HepG2 (cell line): Measurements from ENCODE around the gene PLEKHG5. TPM values are rescaled to one million over a fixed set of nuclear protein-coding genes. Genes with fewer than 3 reads are reported as not detected.

Experiments
- HES4 ChIP-seq: sonication (generic); formaldehyde crosslinking; IDR thresholded peaks from 2 replicates; pipeline ENCODE4 v1.9.0; 2021; ENCODE audit warnings: mild to moderate bottlenecking, missing genetic modification reagents, borderline replicate concordance
- HNRNPH1 ChIP-seq: fragments of 200-400 bp; formaldehyde crosslinking; optimal IDR thresholded peaks from 2 replicates; pipeline ENCODE3; 2017; ENCODE audit warnings: mild to moderate bottlenecking, low read depth, low read length
- KDM5B ChIP-seq: sonication (generic); formaldehyde crosslinking; IDR thresholded peaks from 2 replicates; pipeline ENCODE4 v1.4.0; 2020; ENCODE audit warnings: missing genetic modification reagents, mild to moderate bottlenecking, borderline replicate concordance
- KLF13 ChIP-seq: sonication (generic); formaldehyde crosslinking; IDR thresholded peaks from 2 replicates; pipeline ENCODE4 v1.4.0; 2020; ENCODE audit warnings: mild to moderate bottlenecking, missing genetic modification reagents
- PCBP2 ChIP-seq: fragments of 200-400 bp; formaldehyde crosslinking; optimal IDR thresholded peaks from 2 replicates; pipeline ENCODE3; 2018; ENCODE audit warnings: low read length, low read depth; ENCODE audit not compliant: poor library complexity, severe bottlenecking
- RELA ChIP-seq: sonication (generic); formaldehyde crosslinking; IDR thresholded peaks from 2 replicates; pipeline ENCODE4 v1.4.0; 2020; ENCODE audit warnings: missing genetic modification reagents
- TEAD3 ChIP-seq: optimal IDR thresholded peaks from 2 replicates; pipeline ENCODE3; 2016; ENCODE audit warnings: borderline replicate concordance
- ZNF12 ChIP-seq: sonication (generic); formaldehyde crosslinking; IDR thresholded peaks from 2 replicates; pipeline ENCODE4 v1.5.0; 2020; ENCODE audit warnings: missing genetic modification reagents
- ZNF530 ChIP-seq: sonication (generic); formaldehyde crosslinking; IDR thresholded peaks from 2 replicates; pipeline ENCODE4 v1.5.0; 2020; ENCODE audit warnings: low read depth, mild to moderate bottlenecking, missing genetic modification reagents
- ZNF746 ChIP-seq: sonication (generic); formaldehyde crosslinking; IDR thresholded peaks from 2 replicates; pipeline ENCODE4 v1.8.0; 2022; ENCODE audit warnings: mild to moderate bottlenecking, missing genetic modification reagents
- polyA plus RNA-seq, 8 experiments: library from polyadenylated mRNA; depleted of rRNA in 3 of 8; stranded (reverse) in 7 of 8; unstranded in 1 of 8; fragments of >200 nt; fragmentation: Illumina TruSeq in 4 of 8; extraction: Trizol in 4 of 8; gene quantifications; 2 replicates each; pipeline versions ENCODE4 v1.2.1 to v1.2.3, GENCODE V29; 2011 to 2016; ENCODE audit warnings: low read depth in 4 of 8, missing spikeins in 1 of 8, mixed read lengths in 1 of 8; ENCODE audit not compliant: insufficient read depth in 1 of 8
- total RNA-seq, 5 experiments: library from RNA; depleted of rRNA; stranded (reverse); fragments of >200 nt; fragmentation: Illumina TruSeq; extraction: Trizol; gene quantifications; 2 replicates each; pipeline ENCODE4 v1.2.3, GENCODE V29; 2016; ENCODE audit warnings: low read depth in 1 of 5
- TF ChIP-seq, protein P1 (sequence below): sonication (generic); formaldehyde crosslinking; IDR thresholded peaks from 2 replicates; pipeline ENCODE4 v1.4.0; 2020; ENCODE audit warnings: mild to moderate bottlenecking, missing genetic modification reagents
- TF ChIP-seq, protein P2 (sequence below): sonication (generic); formaldehyde crosslinking; IDR thresholded peaks from 2 replicates; pipeline ENCODE4 v1.9.0; 2022; ENCODE audit warnings: missing genetic modification reagents, mild to moderate bottlenecking, borderline replicate concordance
- TF ChIP-seq, protein P3 (sequence below): sonication (generic); formaldehyde crosslinking; IDR thresholded peaks from 2 replicates; pipeline ENCODE4 v1.5.1; 2020; ENCODE audit warnings: missing genetic modification reagents, mild to moderate bottlenecking, borderline replicate concordance
- TF ChIP-seq, protein P4 (sequence below): sonication (generic); formaldehyde crosslinking; IDR thresholded peaks from 2 replicates; pipeline ENCODE4 v1.4.0; 2020; ENCODE audit warnings: mild to moderate bottlenecking, missing genetic modification reagents, borderline replicate concordance

Gene PLEKHG5
- total and polyA plus RNA-seq, 2 of the 13 experiments (the other 11 are each of a cell fraction or from before 2014, with no cell fraction given), result 1.9 to 3.5 TPM

DNA sequence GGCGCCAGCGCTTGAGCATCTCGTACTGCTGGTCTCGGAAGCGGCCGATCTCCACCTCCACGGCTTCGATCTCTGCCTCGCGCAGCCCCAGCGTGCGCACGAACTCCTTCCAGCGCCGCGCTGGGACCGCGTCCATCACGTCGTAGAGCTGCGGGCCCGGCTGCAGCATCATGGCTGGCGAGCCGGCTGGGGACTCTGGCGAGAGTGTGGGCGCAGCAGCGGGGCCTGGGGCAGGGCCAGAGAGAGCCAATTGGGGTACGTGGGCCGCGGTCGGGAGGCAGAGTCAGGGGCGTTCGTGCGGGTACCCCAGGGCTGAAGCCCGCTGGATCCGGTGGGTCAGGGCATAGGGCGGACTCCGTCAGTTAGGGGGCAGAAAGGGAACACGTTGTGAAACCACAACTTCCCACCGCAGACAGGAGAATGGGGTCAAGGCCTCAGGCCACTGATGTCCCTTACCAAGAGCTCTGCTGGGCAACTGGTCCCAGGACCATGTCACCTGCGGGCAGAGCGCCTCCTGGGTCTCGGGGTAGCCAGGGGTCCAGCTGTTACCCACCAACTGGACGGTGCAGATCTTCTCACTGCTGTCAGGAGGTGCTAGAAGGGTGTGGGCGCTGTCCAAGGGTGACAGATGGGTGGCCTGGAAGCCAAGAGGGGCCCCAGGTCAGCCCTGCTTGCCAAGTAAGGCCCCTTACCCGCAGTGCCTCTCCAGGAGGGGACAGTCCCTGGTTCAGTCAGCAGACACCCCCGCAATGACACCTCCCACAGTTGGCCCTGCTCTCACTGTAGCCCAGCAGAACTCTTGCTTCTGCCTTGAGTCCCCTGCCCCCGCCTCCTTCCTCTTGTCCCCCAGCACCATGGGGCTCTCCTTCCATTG lies 29.7 kb downstream of the PLEKHG5 start (continued):
- TF ChIP-seq, protein P1, sequence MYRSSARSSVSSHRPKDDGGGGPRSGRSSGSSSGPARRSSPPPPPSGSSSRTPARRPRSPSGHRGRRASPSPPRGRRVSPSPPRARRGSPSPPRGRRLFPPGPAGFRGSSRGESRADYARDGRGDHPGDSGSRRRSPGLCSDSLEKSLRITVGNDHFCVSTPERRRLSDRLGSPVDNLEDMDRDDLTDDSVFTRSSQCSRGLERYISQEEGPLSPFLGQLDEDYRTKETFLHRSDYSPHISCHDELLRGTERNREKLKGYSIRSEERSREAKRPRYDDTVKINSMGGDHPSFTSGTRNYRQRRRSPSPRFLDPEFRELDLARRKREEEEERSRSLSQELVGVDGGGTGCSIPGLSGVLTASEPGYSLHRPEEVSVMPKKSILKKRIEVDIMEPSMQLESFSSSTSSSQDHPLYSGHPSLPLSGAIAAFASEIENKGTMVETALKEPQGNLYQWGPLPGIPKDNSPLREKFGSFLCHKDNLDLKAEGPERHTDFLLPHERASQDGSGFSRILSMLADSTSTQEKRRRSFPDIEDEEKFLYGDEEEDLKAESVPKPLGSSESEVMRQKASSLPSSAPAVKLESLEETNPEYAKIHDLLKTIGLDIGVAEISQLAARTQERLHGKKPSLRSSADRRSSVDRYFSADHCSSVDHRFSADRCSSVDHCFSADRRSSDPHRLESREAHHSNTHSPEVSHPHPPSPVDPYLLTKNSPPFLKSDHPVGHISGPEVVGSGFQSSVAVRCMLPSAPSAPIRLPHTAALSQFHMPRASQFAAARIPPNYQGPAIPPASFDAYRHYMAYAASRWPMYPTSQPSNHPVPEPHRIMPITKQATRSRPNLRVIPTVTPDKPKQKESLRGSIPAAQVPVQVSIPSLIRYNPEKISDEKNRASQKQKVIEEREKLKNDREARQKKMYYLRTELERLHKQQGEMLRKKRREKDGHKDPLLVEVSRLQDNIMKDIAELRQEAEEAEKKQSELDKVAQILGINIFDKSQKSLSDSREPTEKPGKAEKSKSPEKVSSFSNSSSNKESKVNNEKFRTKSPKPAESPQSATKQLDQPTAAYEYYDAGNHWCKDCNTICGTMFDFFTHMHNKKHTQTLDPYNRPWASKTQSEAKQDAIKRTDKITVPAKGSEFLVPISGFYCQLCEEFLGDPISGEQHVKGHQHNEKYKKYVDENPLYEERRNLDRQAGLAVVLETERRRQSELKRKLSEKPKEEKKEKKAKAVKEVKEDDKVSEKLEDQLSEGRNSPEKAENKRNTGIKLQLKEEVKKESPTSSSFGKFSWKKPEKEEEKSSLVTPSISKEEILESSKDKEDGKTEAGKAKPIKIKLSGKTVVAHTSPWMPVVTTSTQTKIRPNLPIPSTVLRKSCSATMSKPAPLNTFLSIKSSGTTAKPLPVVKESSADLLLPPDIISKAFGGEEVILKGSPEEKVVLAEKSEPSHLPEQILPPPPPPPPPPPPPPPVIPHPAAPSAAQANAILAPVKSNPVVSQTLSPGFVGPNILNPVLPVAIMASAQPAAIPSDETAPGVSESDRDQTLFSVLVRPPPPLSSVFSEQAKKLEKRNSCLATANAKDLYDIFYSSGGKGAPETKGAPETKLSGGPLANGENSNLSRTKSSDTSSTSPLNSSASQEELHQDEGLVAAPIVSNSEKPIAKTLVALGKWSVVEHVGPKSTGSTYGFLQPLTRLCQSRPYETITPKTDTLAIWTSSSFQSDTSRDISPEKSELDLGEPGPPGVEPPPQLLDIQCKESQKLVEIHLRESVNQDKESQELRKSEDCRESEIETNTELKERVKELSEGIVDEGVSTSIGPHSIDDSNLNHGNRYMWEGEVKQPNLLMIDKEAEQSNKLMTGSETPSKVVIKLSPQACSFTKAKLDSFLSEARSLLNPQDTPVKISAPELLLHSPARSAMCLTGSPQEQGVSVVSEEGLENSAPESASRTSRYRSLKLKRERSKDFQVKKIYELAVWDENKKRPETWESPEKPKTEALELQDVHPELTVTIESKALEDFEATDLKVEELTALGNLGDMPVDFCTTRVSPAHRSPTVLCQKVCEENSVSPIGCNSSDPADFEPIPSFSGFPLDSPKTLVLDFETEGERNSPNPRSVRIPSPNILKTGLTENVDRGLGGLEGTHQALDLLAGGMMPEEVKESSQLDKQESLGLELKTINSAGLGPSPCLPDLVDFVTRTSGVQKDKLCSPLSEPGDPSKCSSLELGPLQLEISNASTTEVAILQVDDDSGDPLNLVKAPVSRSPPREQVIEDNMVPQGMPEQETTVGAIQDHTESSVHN (CRISPR knock-in tag), result no peak
- no peak for TF ChIP-seq TEAD3
- TF ChIP-seq, protein P2, sequence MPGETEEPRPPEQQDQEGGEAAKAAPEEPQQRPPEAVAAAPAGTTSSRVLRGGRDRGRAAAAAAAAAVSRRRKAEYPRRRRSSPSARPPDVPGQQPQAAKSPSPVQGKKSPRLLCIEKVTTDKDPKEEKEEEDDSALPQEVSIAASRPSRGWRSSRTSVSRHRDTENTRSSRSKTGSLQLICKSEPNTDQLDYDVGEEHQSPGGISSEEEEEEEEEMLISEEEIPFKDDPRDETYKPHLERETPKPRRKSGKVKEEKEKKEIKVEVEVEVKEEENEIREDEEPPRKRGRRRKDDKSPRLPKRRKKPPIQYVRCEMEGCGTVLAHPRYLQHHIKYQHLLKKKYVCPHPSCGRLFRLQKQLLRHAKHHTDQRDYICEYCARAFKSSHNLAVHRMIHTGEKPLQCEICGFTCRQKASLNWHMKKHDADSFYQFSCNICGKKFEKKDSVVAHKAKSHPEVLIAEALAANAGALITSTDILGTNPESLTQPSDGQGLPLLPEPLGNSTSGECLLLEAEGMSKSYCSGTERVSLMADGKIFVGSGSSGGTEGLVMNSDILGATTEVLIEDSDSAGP (CRISPR knock-in tag), result peak; percentile 61; the same call in 1 of the 2 replicates
- no peak for TF ChIP-seq PCBP2
- TF ChIP-seq RELA (CRISPR knock-in tag), result no peak
- TF ChIP-seq KLF13, result no peak
- no peak for TF ChIP-seq ZNF12 (CRISPR knock-in tag)
- peak; percentile 40; the same call in 1 of the 2 replicates for TF ChIP-seq KDM5B (CRISPR knock-in tag)
- TF ChIP-seq, protein P3, sequence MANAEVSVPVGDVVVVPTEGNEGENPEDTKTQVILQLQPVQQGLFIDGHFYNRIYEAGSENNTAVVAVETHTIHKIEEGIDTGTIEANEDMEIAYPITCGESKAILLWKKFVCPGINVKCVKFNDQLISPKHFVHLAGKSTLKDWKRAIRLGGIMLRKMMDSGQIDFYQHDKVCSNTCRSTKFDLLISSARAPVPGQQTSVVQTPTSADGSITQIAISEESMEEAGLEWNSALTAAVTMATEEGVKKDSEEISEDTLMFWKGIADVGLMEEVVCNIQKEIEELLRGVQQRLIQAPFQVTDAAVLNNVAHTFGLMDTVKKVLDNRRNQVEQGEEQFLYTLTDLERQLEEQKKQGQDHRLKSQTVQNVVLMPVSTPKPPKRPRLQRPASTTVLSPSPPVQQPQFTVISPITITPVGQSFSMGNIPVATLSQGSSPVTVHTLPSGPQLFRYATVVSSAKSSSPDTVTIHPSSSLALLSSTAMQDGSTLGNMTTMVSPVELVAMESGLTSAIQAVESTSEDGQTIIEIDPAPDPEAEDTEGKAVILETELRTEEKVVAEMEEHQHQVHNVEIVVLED, result 0 out of 2 replicates have a peak, but pooled peaks have one; percentile 43
- TF ChIP-seq HES4 (CRISPR knock-in tag), result no peak
- TF ChIP-seq, protein P4, sequence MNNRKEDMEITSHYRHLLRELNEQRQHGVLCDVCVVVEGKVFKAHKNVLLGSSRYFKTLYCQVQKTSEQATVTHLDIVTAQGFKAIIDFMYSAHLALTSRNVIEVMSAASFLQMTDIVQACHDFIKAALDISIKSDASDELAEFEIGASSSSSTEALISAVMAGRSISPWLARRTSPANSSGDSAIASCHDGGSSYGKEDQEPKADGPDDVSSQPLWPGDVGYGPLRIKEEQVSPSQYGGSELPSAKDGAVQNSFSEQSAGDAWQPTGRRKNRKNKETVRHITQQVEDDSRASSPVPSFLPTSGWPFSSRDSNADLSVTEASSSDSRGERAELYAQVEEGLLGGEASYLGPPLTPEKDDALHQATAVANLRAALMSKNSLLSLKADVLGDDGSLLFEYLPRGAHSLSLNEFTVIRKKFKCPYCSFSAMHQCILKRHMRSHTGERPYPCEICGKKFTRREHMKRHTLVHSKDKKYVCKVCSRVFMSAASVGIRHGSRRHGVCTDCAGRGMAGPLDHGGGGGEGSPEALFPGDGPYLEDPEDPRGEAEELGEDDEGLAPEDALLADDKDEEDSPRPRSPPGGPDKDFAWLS, result no peak
- no peak for TF ChIP-seq ZNF746 (CRISPR knock-in tag)
- peak; percentile 61 for TF ChIP-seq HNRNPH1
- no peak for TF ChIP-seq ZNF530 (CRISPR knock-in tag)
